Activated CD4-positive, alpha-beta T cell treated with anti-CD3 and anti-CD28 coated beads for 36 hours (primary cell): ENCODE results near the gene GLIS1. TPM values are rescaled to one million over a fixed set of nuclear protein-coding genes. Genes with fewer than 3 reads are reported as not detected.

Experiments
- ATAC-seq: fragments of 200-7000 bp; cut with Tn5 transposase; one replicate; pipeline ENCODE4 v1.10.0; 2021; ENCODE audit warnings: mild to moderate bottlenecking, moderate library complexity
- CTCF ChIA-PET: fragments of 350-600 bp; sonication (Branson Sonifier 250); formaldehyde crosslinking; loops from one replicate; lab custom pipeline; 2021; ENCODE audit warnings: antibody characterized with exemption; lab: Charles Lee
- POLR2A ChIA-PET: fragments of 350-600 bp; sonication (Branson Sonifier 250); formaldehyde crosslinking; loops from one replicate; lab custom pipeline; 2021; ENCODE audit warnings: antibody characterized with exemption, inconsistent platforms; lab: Charles Lee
- DNase-seq: peaks from one replicate; pipeline ENCODE4 v3.0.0-alpha.2; 2020
- H3K27ac Mint-ChIP-seq: one replicate; pipeline ENCODE4 v1.8.0; 2021; ENCODE audit warnings: mixed read lengths
- H3K27me3 Mint-ChIP-seq: one replicate; pipeline ENCODE4 v1.8.0; 2021; ENCODE audit warnings: mixed read lengths
- H3K36me3 Mint-ChIP-seq: one replicate; pipeline ENCODE4 v1.8.0; 2021; ENCODE audit warnings: low read depth, mixed read lengths
- H3K4me1 Mint-ChIP-seq: one replicate; pipeline ENCODE4 v1.8.0; 2021; ENCODE audit warnings: mixed read lengths
- H3K4me3 Mint-ChIP-seq: one replicate; pipeline ENCODE4 v1.8.0; 2021; ENCODE audit warnings: mild to moderate bottlenecking, moderate library complexity, mixed read lengths
- H3K9me3 Mint-ChIP-seq: one replicate; pipeline ENCODE4 v1.8.0; 2021; ENCODE audit warnings: low read depth, mixed read lengths
- intact Hi-C, 2 experiments: fragments of 100-400 bp; cut with DNase I in 1 of 2; cut with micrococcal nuclease in 1 of 2; formaldehyde crosslinking; loops; one replicate each; pipeline versions ENCODE4 v1.14.2 to v1.15.1; 2022 to 2024; cut with DNase I, micrococcal nuclease
- total RNA-seq, 2 experiments: library from RNA; stranded (reverse); gene quantifications; one replicate each; pipeline ENCODE4 v1.2.3, GENCODE V29; 2021

The GLIS1 gene
- total RNA-seq, 2 experiments from 2014 or later, result not detected

GRCh38 chr1:53715478-53715877 is 23.5 kb downstream of the GLIS1 start:
- ChIA-PET POLR2A (no interaction called here), CTCF (interaction anchor here (1.5 kb wide), 1 partner anchor 12 kb away, joined by 3 read pairs; no protein-coding TSS in a partner anchor)
- Mint-ChIP-seq H3K4me1 (no peaks in the 10 kb centered on the region), H3K27ac (no peak overlapping the region), H3K9me3 (no peaks in the 10 kb centered on the region), H3K36me3 (no peaks in the 10 kb centered on the region), H3K4me3 (no peak overlapping the region), H3K27me3 (no peaks in the 10 kb centered on the region)
- peak; percentile 55 for ATAC-seq
- intact Hi-C loops, result no loop called here
- peak; percentile 50 for DNase-seq

- Mint-ChIP-seq H3K27ac (no peak overlapping the region), H3K4me3 (no peak overlapping the region), H3K36me3 (no peaks in the 10 kb centered on the region), H3K27me3 (no peaks in the 10 kb centered on the region), H3K9me3 (no peaks in the 10 kb centered on the region), H3K4me1 (no peaks in the 10 kb centered on the region)
- ChIA-PET POLR2A (no interaction called here), CTCF (no interaction called here)
- no peak for DNase-seq
- intact Hi-C loops, result no loop called here
- ATAC-seq, result no peak
Observed at GRCh38 chr1:53712276-53712675, 26.7 kb downstream of the GLIS1 start.

- ATAC-seq (no peak), DNase-seq (no peak)
- no peaks in the 10 kb centered on the region for H3K9me3 Mint-ChIP-seq
- no peaks in the 10 kb centered on the region for H3K36me3 Mint-ChIP-seq
- POLR2A ChIA-PET, result no interaction called here
- no peak overlapping the region for H3K27ac Mint-ChIP-seq
- intact Hi-C loops, result no loop called here
- CTCF ChIA-PET, result no interaction called here
- no peak overlapping the region for H3K4me3 Mint-ChIP-seq
- H3K27me3 Mint-ChIP-seq, result no peaks in the 10 kb centered on the region
- H3K4me1 Mint-ChIP-seq, result no peaks in the 10 kb centered on the region
Observed at GRCh38 chr1:53710584-53710983, 28.4 kb downstream of the GLIS1 start.

- POLR2A ChIA-PET, result no interaction called here
- intact Hi-C loops, result no loop called here
- Mint-ChIP-seq H3K4me3 (no peak overlapping the region), H3K36me3 (no peaks in the 10 kb centered on the region), H3K4me1 (no peaks in the 10 kb centered on the region), H3K9me3 (no peaks in the 10 kb centered on the region), H3K27ac (no peak overlapping the region), H3K27me3 (no peaks in the 10 kb centered on the region)
- CTCF ChIA-PET, result no interaction called here
- no peak for DNase-seq
- ATAC-seq, result no peak
Observed at GRCh38 chr1:53708687-53709086, 30.3 kb downstream of the GLIS1 start.

GRCh38 chr1:53706356-53706755 is 32.6 kb downstream of the GLIS1 start:
- CTCF ChIA-PET, result no interaction called here
- DNase-seq (no peak), ATAC-seq (no peak)
- Mint-ChIP-seq H3K27ac (no peak overlapping the region), H3K4me1 (no peaks in the 10 kb centered on the region), H3K27me3 (no peaks in the 10 kb centered on the region), H3K9me3 (no peaks in the 10 kb centered on the region), H3K36me3 (no peaks in the 10 kb centered on the region), H3K4me3 (no peak overlapping the region)
- intact Hi-C loops, result no loop called here
- POLR2A ChIA-PET, result no interaction called here

- ATAC-seq (no peak), DNase-seq (no peak)
- intact Hi-C loops, result no loop called here
- no peaks in the 10 kb centered on the region for H3K36me3 Mint-ChIP-seq
- no peaks in the 10 kb centered on the region for H3K27me3 Mint-ChIP-seq
- ChIA-PET CTCF (interaction anchor here (0.6 kb wide), 3 partner anchors 8 to 12 kb away, joined by 3 read pairs; no protein-coding TSS in a partner anchor), POLR2A (no interaction called here)
- H3K27ac Mint-ChIP-seq, result no peak overlapping the region
- no peaks in the 10 kb centered on the region for H3K9me3 Mint-ChIP-seq
- H3K4me1 Mint-ChIP-seq, result no peaks in the 10 kb centered on the region
- no peak overlapping the region for H3K4me3 Mint-ChIP-seq
Observed at GRCh38 chr1:53705446-53706096, 33.4 kb downstream of the GLIS1 start.

- Mint-ChIP-seq H3K36me3 (no peaks in the 10 kb centered on the region), H3K9me3 (no peaks in the 10 kb centered on the region), H3K4me1 (no peaks in the 10 kb centered on the region), H3K27me3 (no peaks in the 10 kb centered on the region), H3K4me3 (no peak overlapping the region), H3K27ac (no peak overlapping the region)
- DNase-seq (no peak), ATAC-seq (no peak)
- ChIA-PET POLR2A (no interaction called here), CTCF (interaction anchor here (0.6 kb wide), 2 partner anchors 9 to 11 kb away, joined by 3 read pairs; no protein-coding TSS in a partner anchor)
- intact Hi-C loops, result no loop called here
Observed at GRCh38 chr1:53704804-53705445, 34.0 kb downstream of the GLIS1 start.

GRCh38 chr1:53704304-53704703 is 34.7 kb downstream of the GLIS1 start:
- Mint-ChIP-seq H3K9me3 (no peaks in the 10 kb centered on the region), H3K4me1 (no peaks in the 10 kb centered on the region), H3K36me3 (no peaks in the 10 kb centered on the region), H3K4me3 (no peak overlapping the region), H3K27ac (no peak overlapping the region), H3K27me3 (no peaks in the 10 kb centered on the region)
- POLR2A ChIA-PET, result no interaction called here
- intact Hi-C loops, result no loop called here
- CTCF ChIA-PET, result no interaction called here
- DNase-seq (no peak), ATAC-seq (no peak)

- H3K9me3 Mint-ChIP-seq, result no peaks in the 10 kb centered on the region
- no peak overlapping the region for H3K4me3 Mint-ChIP-seq
- H3K4me1 Mint-ChIP-seq, result no peaks in the 10 kb centered on the region
- no peak for DNase-seq
- H3K27ac Mint-ChIP-seq, result no peak overlapping the region
- no peaks in the 10 kb centered on the region for H3K27me3 Mint-ChIP-seq
- POLR2A ChIA-PET, result no interaction called here
- ATAC-seq, result no peak
- H3K36me3 Mint-ChIP-seq, result no peaks in the 10 kb centered on the region
- intact Hi-C loops, result no loop called here
- CTCF ChIA-PET, result interaction anchor here (0.5 kb wide), 1 partner anchor 253 kb away, joined by 3 read pairs; no protein-coding TSS in a partner anchor
Observed at GRCh38 chr1:53703174-53703573, 35.8 kb downstream of the GLIS1 start.

- DNase-seq (no peak), ATAC-seq (no peak)
- ChIA-PET CTCF (no interaction called here), POLR2A (no interaction called here)
- no peaks in the 10 kb centered on the region for H3K36me3 Mint-ChIP-seq
- intact Hi-C loops, result no loop called here
- H3K4me1 Mint-ChIP-seq, result no peaks in the 10 kb centered on the region
- H3K4me3 Mint-ChIP-seq, result no peak overlapping the region
- no peaks in the 10 kb centered on the region for H3K9me3 Mint-ChIP-seq
- H3K27ac Mint-ChIP-seq, result no peak overlapping the region
- no peaks in the 10 kb centered on the region for H3K27me3 Mint-ChIP-seq
Observed at GRCh38 chr1:53702341-53702740, 36.6 kb downstream of the GLIS1 start.

GRCh38 chr1:53700776-53701175 is 38.2 kb downstream of the GLIS1 start:
- H3K27me3 Mint-ChIP-seq, result no peaks in the 10 kb centered on the region
- no peaks in the 10 kb centered on the region for H3K4me1 Mint-ChIP-seq
- DNase-seq (no peak), ATAC-seq (no peak)
- intact Hi-C loops, result no loop called here
- no peak overlapping the region for H3K27ac Mint-ChIP-seq
- no peak overlapping the region for H3K4me3 Mint-ChIP-seq
- no peaks in the 10 kb centered on the region for H3K36me3 Mint-ChIP-seq
- ChIA-PET POLR2A (no interaction called here), CTCF (no interaction called here)
- H3K9me3 Mint-ChIP-seq, result no peaks in the 10 kb centered on the region

GRCh38 chr1:53699981-53700380 is 39.0 kb downstream of the GLIS1 start:
- Mint-ChIP-seq H3K4me3 (no peak overlapping the region), H3K36me3 (no peaks in the 10 kb centered on the region)

More at GRCh38 chr1:53699981-53700380, 39.0 kb downstream of the GLIS1 start:
- ATAC-seq (no peak), DNase-seq (no peak)
- Mint-ChIP-seq H3K4me1 (no peaks in the 10 kb centered on the region), H3K27ac (no peak overlapping the region), H3K9me3 (no peaks in the 10 kb centered on the region), H3K27me3 (no peaks in the 10 kb centered on the region)
- CTCF ChIA-PET, result no interaction called here
- intact Hi-C loops, result no loop called here
- POLR2A ChIA-PET, result no interaction called here
